ENCODE data around the gene HSPBAP1. TPM values are rescaled to one million over a fixed set of nuclear protein-coding genes. Genes with fewer than 3 reads are reported as not detected.

HSPBAP1 gene
- total and polyA plus RNA-seq, 2 of the 13 experiments (the other 11 are each of a cell fraction or from before 2014, with no cell fraction given) = 4.2 to 5.1 TPM

DNA sequence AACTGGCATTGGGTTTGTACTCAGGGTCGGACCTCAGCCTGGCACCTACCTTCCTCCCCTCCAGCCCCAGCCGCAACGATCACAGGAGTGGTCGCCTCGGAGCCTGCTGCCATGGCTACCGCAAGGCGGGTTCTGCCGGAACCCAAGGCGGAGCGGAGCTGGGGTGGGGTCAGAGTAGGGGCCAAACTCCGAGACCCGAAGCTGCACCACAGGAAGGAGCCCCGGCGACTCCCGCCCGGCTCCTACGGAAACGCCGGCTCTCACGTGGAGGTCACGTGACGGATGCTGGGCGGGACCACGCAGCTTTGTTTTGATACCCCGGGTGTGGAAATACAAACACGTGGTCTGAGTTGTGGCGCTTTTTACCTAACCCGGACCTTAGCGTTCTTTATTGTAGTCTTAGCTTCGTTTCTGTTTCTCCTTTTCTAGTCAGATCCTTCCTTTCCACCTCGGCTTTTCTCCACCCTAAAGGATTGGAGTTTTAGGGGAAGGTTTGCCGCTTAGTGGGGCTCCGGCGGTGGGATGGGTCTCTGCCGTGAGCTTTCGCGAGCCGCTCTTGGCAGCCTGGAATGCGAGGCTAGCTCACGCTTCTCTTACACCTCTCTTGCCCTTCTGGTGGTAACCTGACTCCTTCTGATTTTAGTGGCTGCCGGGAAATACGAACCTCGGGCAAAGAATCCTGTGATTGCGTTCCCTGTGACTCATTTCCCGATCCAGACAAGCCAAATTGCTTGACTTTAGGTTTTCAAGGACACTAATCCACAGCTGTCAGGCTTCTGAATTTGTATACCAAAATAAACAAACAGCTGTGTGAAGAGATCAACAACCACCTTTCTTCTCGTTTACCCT is at the start of gene HSPBAP1 (continued):
- TF ChIP-seq ZNF768 (CRISPR knock-in tag; IDR thresholded peaks at IDR 0.05) = peak; percentile 41; the same call in 1 of the 2 replicates
- no peak for TF ChIP-seq NAIF1 (CRISPR knock-in tag; IDR thresholded peaks at IDR 0.05; ENCODE audit: borderline replicate concordance)
- no peak for TF ChIP-seq XBP1 (CRISPR knock-in tag; IDR thresholded peaks at IDR 0.05)
- TF ChIP-seq, protein P1, sequence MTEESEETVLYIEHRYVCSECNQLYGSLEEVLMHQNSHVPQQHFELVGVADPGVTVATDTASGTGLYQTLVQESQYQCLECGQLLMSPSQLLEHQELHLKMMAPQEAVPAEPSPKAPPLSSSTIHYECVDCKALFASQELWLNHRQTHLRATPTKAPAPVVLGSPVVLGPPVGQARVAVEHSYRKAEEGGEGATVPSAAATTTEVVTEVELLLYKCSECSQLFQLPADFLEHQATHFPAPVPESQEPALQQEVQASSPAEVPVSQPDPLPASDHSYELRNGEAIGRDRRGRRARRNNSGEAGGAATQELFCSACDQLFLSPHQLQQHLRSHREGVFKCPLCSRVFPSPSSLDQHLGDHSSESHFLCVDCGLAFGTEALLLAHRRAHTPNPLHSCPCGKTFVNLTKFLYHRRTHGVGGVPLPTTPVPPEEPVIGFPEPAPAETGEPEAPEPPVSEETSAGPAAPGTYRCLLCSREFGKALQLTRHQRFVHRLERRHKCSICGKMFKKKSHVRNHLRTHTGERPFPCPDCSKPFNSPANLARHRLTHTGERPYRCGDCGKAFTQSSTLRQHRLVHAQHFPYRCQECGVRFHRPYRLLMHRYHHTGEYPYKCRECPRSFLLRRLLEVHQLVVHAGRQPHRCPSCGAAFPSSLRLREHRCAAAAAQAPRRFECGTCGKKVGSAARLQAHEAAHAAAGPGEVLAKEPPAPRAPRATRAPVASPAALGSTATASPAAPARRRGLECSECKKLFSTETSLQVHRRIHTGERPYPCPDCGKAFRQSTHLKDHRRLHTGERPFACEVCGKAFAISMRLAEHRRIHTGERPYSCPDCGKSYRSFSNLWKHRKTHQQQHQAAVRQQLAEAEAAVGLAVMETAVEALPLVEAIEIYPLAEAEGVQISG (CRISPR knock-in tag; IDR thresholded peaks at IDR 0.05) = peak; percentile 61
- TF ChIP-seq PHF5A (CRISPR knock-in tag; IDR thresholded peaks at IDR 0.05; ENCODE audit: low read depth, unreplicated experiment) = no peak
- TF ChIP-seq ZNF264 (CRISPR knock-in tag; IDR thresholded peaks at IDR 0.05) = peak; percentile 6; the same call in 1 of the 2 replicates
- TF ChIP-seq, protein P2, sequence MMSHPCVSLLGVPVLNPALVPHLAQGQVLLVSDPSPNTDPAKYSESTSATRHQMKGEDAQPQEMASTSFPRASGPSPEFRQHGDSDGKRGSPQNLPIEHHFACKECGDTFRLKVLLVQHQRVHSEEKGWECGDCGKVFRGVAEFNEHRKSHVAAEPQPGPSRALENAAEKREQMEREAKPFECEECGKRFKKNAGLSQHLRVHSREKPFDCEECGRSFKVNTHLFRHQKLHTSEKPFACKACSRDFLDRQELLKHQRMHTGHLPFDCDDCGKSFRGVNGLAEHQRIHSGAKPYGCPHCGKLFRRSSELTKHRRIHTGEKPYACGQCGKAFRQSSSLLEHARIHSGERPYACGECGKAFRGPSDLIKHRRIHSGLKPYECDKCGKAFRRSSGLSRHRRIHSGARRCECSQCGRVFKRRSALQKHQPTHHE (CRISPR knock-in tag; IDR thresholded peaks at IDR 0.05; ENCODE audit: borderline replicate concordance) = peak; percentile 32; the same call in 1 of the 2 replicates
- TF ChIP-seq MYC (CRISPR knock-in tag; IDR thresholded peaks at IDR 0.05; ENCODE audit: borderline replicate concordance) = peak; percentile 95

All from HepG2 (cell line).